Stomach (tissue), 4 donors: ENCODE results near the gene IQCC.

ENCODE experiments used
- CTCF ChIP-seq, 7 experiments: fragments of 450-650 bp in 4 of 7; fragments of 200-600 bp in 3 of 7; sonication (generic) in 3 of 7; IDR thresholded peaks; one replicate each; pipeline ENCODE4 v1.5.1; 2016 to 2019; ENCODE audit warnings: antibody characterized with exemption in 7 of 7, control low read depth in 2 of 7, mild to moderate bottlenecking in 1 of 7
- POLR2A ChIP-seq, 4 donors: fragments of 450-650 bp; IDR thresholded peaks; one replicate each; pipeline ENCODE4 v1.6.1; 2016; ENCODE audit warnings: antibody characterized with exemption in 4 of 4, control low read depth in 2 of 4, mild to moderate bottlenecking in 1 of 4, moderate library complexity in 1 of 4
- POLR2AphosphoS5 ChIP-seq, 3 donors: sonication (generic); formaldehyde crosslinking; IDR thresholded peaks; one replicate each; pipeline ENCODE4 v1.6.1; 2016; ENCODE audit warnings: antibody characterized with exemption in 3 of 3

- TF ChIP-seq POLR2A (IDR thresholded peaks at IDR 0.05) (peak in 1 of 4 donors; percentile 16), CTCF (IDR thresholded peaks at IDR 0.05) (peak in 1 of 7 experiments; percentile 4), POLR2AphosphoS5 (IDR thresholded peaks at IDR 0.05) (peak; percentile 74 to 94 (median 79))
These were observed at the start of gene IQCC for GRCh38 chr1:32205401-32206370.
